Kasumi-1 (cell line): Measurements from ENCODE around the gene CSNK2A2.

Experiments
- DNase-seq, 2 experiments: peaks; one replicate each; lab custom pipeline; 2025; lab: John Stamatoyannopoulos, UW

Gene CSNK2A2

GRCh38 chr16:58198022-58198683 is at the start of gene CSNK2A2:
Gene CSNK2A2, minus strand, starts transcription at chr16:58198106. Its CDS starts 370 bp downstream, at chr16:58197736.
- DNase-seq = peak; percentile 53 to 62

- DNase-seq = no peak
Observed at GRCh38 chr16:58243528-58244004, 45.7 kb upstream of the CSNK2A2 start.

- no peak for DNase-seq
Observed at GRCh38 chr16:58236831-58237230, 38.9 kb upstream of the CSNK2A2 start.

GRCh38 chr16:58236231-58236690 is 38.4 kb upstream of the CSNK2A2 start:
- DNase-seq = peak; percentile 72 to 74

GRCh38 chr16:58235663-58236062 is 37.8 kb upstream of the CSNK2A2 start:
- no peak for DNase-seq

GRCh38 chr16:58234831-58235595 is 37.1 kb upstream of the CSNK2A2 start:
- DNase-seq = no peak

- no peak for DNase-seq
Observed at GRCh38 chr16:58230259-58230658, 32.4 kb upstream of the CSNK2A2 start.

GRCh38 chr16:58226790-58227189 is 28.9 kb upstream of the CSNK2A2 start:
- no peak for DNase-seq

- DNase-seq = no peak
Observed at GRCh38 chr16:58225965-58226602, 28.2 kb upstream of the CSNK2A2 start.

GRCh38 chr16:58222532-58223316 is 24.8 kb upstream of the CSNK2A2 start:
- no peak for DNase-seq

- no peak for DNase-seq
Observed at GRCh38 chr16:58219432-58219831, 21.5 kb upstream of the CSNK2A2 start.

GRCh38 chr16:58218786-58219185 is 20.9 kb upstream of the CSNK2A2 start:
- DNase-seq = no peak

- no peak for DNase-seq
Observed at GRCh38 chr16:58217311-58217925, 19.5 kb upstream of the CSNK2A2 start.

- no peak for DNase-seq
Observed at GRCh38 chr16:58212824-58213655, 15.1 kb upstream of the CSNK2A2 start.

- DNase-seq = no peak
Observed at GRCh38 chr16:58211846-58212245, 13.9 kb upstream of the CSNK2A2 start.

- DNase-seq = no peak
Observed at GRCh38 chr16:58211245-58211644, 13.3 kb upstream of the CSNK2A2 start.

- no peak for DNase-seq
Observed at GRCh38 chr16:58205276-58206036, 7.5 kb upstream of the CSNK2A2 start.

GRCh38 chr16:58201163-58201562 is 3.3 kb upstream of the CSNK2A2 start:
- no peak for DNase-seq

GRCh38 chr16:58200004-58200797 is 2.3 kb upstream of the CSNK2A2 start:
- DNase-seq = no peak
